ENCODE data around the gene NFAM1. TPM values are rescaled to one million over a fixed set of nuclear protein-coding genes. Genes with fewer than 3 reads are reported as not detected.

NFAM1 gene, protein sequence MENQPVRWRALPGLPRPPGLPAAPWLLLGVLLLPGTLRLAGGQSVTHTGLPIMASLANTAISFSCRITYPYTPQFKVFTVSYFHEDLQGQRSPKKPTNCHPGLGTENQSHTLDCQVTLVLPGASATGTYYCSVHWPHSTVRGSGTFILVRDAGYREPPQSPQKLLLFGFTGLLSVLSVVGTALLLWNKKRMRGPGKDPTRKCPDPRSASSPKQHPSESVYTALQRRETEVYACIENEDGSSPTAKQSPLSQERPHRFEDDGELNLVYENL
- polyA plus RNA-seq = 1.1 TPM

DNA sequence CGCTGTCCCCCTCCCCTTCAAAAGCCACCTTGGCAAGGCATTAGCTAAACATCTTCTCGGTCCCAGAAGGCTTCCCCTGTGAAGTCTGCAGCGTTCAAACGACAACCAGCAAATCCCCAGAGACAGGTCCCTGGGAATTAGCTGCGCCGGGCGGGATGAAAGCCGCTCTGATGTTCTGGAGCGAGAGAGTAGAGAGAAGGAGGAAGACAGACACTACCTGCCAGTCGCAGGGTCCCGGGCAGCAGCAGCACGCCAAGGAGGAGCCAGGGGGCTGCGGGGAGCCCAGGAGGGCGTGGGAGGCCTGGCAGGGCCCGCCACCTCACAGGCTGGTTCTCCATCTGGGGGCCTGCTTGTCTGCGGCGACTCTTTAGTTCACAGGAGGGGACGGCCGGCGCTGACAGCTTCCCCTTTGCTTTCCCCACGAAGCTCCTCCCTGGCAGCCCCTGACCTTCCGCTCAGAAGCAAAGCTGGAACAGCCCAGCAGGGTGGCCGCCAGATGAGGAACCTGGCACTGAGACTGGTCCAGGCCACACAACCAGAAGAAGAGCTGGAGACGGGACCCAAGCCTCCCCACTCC is at the start of gene NFAM1:
Gene NFAM1, minus strand, starts transcription at position 384 of the 577 bp plus-strand sequence. Its CDS starts 46 bp downstream, at position 338.
- Mint-ChIP-seq H3K9me3 (no peaks in the 10 kb centered on the region), H3K27ac (no peak within 1 kb of the TSS), H3K4me3 (peak within 1 kb of the TSS in 2 of 4 donors; percentile 66 to 79), H3K36me3 (no peaks in the 10 kb centered on the region), H3K4me1 (peaks cover 3 to 12% (median 6%) of the 10 kb centered on the region in 3 donors), H3K27me3 (peaks cover 51% of the 10 kb centered on the region)

DNA sequence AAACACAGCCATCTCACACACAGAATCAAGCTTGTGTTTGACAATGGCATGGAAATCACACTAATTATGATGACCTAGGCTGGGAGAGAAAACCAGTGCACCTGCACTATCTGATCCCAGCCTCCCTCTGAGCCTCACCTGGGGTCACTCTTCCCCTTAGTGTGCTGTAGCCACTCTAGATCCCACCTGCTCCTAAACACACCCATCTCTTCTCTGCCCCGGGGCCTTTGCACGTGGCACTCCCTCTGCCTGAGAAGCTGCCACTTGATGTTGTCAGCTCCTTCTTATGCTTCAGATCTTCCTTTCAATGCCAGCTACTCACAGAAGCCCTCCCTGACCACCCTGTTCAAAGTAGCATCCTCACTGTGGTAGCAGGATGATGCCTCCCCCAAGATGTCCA is 42.9 kb upstream of the NFAM1 start:
- peaks cover 2% of the 10 kb centered on the region for H3K36me3 Mint-ChIP-seq
- peaks cover 3 to 7% (median 5%) of the 10 kb centered on the region in 3 donors for H3K4me1 Mint-ChIP-seq
- H3K9me3 Mint-ChIP-seq = no peaks in the 10 kb centered on the region
- H3K4me3 Mint-ChIP-seq = no peak overlapping the region
- H3K27me3 Mint-ChIP-seq = no peaks in the 10 kb centered on the region
- peak overlapping the region in 1 of 3 donors; percentile 1 for H3K27ac Mint-ChIP-seq

DNA sequence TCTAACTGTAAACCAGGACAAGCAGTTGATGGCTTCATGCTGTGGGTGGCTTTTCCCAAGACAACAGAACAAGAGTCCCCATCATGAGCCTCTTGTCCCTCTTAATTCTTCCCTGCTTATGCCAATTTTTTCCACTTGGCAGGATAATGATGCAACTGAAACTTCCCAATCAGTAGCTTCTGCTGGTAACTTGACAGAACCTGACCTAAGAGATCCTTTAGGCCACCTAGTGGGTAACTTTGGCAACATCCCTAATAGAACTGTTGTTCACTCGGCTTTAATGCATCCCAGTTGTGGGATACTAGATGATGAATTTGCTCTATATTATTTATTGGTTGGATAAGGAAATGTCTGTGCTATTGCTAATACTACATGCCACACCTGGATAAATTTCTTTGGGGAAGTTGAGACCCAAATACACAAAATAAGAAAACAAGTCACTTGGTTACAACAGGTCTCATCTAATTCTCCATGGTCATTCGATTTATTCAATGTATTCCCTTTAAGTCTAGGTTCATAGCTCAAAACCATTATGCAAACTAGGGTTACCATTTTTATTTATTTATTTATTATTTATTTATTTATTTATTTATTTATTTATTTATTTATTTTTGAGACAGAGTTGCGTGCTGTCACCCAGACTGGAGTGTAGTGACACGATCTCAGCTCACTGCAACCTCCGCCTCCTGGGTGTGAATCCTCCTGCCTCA is 41.4 kb upstream of the NFAM1 start:
- H3K27ac Mint-ChIP-seq = peak overlapping the region in 1 of 3 donors; percentile 59
- peaks cover 2 to 7% (median 3%) of the 10 kb centered on the region in 3 donors for H3K4me1 Mint-ChIP-seq
- H3K4me3 Mint-ChIP-seq = no peak overlapping the region
- no peaks in the 10 kb centered on the region for H3K27me3 Mint-ChIP-seq
- no peaks in the 10 kb centered on the region for H3K9me3 Mint-ChIP-seq
- peaks cover 2% of the 10 kb centered on the region for H3K36me3 Mint-ChIP-seq

DNA sequence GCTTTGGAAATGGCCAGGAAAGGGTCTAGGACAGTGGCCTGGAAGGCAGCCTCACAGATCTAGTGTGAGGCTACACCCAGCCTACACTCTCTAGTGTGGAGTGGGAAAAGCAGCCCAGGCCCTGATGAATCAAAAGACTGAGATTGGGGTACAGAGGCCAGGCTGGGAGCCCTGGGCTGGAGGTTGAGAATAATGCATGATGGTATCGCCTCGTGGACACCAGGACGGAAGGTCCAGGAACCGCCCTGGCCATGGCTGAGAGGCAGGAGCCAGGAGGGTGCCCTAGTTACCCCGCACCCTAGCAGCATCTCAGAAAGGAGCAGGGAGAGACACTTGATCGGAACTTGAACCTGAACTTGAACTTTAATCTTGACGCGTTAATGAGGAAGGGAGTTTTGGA is 40.5 kb upstream of the NFAM1 start:
- Mint-ChIP-seq H3K9me3 (no peaks in the 10 kb centered on the region), H3K4me3 (no peak overlapping the region), H3K27me3 (no peaks in the 10 kb centered on the region), H3K27ac (no peak overlapping the region), H3K4me1 (peaks cover 0 to 3% (median 3%) of the 10 kb centered on the region in 3 donors), H3K36me3 (peaks cover 2% of the 10 kb centered on the region)

DNA sequence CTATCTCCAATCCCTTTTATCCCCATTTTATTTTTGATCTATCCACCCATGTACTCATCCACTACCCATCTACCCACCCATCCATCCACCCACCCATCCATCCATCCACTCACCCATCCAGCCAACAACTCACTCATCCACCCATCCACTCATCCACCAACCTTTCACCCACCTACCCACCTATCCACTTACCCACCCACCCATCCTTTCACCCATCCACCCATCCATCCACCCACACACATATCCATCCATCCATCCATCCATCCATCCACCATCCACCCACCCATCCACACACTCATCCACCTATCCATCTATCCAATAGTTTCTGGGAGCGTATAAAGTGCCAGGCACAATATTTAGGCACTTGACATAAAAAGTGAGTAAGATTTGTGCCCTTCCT is 39.2 kb upstream of the NFAM1 start:
- Mint-ChIP-seq H3K36me3 (peaks cover 2% of the 10 kb centered on the region), H3K27me3 (no peaks in the 10 kb centered on the region), H3K4me3 (no peak overlapping the region), H3K4me1 (peaks cover 0 to 3% (median 3%) of the 10 kb centered on the region in 3 donors), H3K9me3 (no peaks in the 10 kb centered on the region), H3K27ac (no peak overlapping the region)

DNA sequence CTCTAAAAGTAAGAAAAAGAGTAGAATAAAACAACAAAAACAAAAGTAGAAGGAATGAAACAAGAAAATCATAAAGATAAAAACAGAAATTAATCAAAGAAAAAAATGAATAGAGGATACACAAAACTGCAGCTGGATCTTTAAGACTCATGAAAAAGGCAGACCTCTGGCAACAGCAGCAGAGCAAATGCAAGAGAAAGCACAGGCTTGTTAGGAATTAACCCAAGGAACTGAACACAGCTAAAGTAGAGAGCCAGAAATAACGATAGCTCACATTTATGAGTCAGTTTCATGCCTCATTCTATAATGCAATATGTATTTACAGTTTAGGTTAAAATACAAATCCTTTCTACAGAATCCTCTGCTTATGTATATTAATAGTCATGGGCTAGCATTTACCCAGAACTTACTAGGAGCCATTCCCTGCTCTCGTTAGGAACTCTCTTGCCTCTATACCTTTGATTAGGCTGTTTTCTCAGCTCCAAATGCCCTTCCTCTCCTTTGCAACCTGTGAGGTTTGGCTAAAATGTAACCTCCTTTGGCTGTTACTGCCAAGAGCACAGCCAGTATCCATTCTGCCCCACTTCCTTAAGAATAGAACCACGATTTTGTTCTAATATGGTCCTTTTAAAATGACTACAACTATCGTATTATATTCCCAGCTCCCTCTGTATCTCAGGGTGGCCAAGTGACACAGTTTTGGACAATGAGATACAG is 38.3 kb upstream of the NFAM1 start:
- peaks cover 0 to 3% (median 3%) of the 10 kb centered on the region in 3 donors for H3K4me1 Mint-ChIP-seq
- H3K27me3 Mint-ChIP-seq = no peaks in the 10 kb centered on the region
- peaks cover 2% of the 10 kb centered on the region for H3K36me3 Mint-ChIP-seq
- peak overlapping the region in 1 of 3 donors; percentile 32 for H3K27ac Mint-ChIP-seq
- H3K4me3 Mint-ChIP-seq = no peak overlapping the region
- H3K9me3 Mint-ChIP-seq = no peaks in the 10 kb centered on the region

DNA sequence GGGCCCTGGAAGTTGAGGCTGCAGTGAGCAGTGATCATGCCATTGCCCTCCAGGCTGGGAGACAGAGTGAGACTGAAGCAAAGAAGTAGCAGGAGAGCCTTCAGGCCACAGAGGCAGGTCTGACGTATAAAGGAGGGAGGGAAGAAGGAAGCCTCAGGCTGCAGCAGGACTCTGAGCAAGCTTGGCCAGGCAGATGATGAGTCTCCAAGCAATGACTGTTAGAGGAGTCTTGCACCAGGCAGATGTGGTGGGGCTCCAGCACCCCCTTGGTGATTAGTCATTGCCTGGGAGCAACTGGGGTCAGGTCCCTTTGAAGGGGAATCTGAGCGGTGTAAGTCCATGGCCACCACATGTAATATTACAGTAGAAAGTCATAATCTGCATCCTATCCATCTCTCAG is 36.6 kb upstream of the NFAM1 start:
- no peak overlapping the region for H3K27ac Mint-ChIP-seq
- peaks cover 2% of the 10 kb centered on the region for H3K27me3 Mint-ChIP-seq
- H3K4me1 Mint-ChIP-seq = peaks cover 0 to 3% (median 3%) of the 10 kb centered on the region in 3 donors
- no peaks in the 10 kb centered on the region for H3K36me3 Mint-ChIP-seq
- no peaks in the 10 kb centered on the region for H3K9me3 Mint-ChIP-seq
- no peak overlapping the region for H3K4me3 Mint-ChIP-seq

DNA sequence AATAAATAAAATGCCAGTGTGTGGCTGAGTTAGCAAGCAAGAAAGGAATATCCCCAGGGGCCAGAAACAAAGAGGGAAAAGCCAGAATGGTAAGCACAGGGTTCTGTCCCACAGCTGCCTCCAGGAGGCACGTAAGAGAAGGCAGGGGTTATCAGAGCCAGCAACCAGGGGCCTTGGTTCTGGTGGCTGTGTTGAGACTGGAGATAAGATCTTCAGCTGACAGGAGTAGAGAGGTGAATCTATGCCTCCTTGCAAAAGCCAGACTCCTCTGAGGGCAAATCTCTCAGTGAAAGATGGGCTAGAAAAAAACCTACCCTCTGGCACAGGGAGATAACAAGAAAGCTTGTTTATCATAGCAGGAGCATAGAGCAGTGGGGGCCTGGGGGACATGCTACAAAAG is 29.8 kb upstream of the NFAM1 start:
- Mint-ChIP-seq H3K27ac (no peak overlapping the region), H3K27me3 (peaks cover 24% of the 10 kb centered on the region), H3K9me3 (no peaks in the 10 kb centered on the region), H3K4me1 (peaks cover 0 to 8% (median 4%) of the 10 kb centered on the region in 3 donors), H3K36me3 (peaks cover 3% of the 10 kb centered on the region), H3K4me3 (no peak overlapping the region)

DNA sequence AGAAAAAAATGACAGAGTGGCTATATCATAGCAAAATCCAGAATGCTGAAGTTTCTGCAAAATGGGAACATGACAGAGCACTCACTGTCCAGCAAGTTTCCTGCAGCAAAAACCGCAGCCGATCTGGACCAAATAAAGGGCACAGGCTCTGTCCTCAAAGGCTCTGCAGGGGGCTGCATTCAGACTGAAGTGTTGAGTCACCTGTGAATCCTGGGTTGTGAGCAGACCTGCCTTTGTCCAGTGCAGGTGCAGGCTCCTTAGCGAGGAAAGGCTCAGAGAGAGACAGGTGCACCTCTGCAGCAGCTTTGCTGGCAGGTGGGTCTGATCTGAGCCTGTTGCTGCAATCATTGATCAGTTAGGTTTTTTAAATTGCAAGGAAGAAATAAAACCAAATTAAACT is 29.3 kb upstream of the NFAM1 start:
- Mint-ChIP-seq H3K27me3 (peaks cover 24% of the 10 kb centered on the region), H3K4me3 (no peak overlapping the region), H3K36me3 (peaks cover 3% of the 10 kb centered on the region), H3K4me1 (peaks cover 0 to 8% (median 4%) of the 10 kb centered on the region in 3 donors), H3K27ac (no peak overlapping the region), H3K9me3 (peaks cover 0 to under 1% (median 0%) of the 10 kb centered on the region in 3 donors)

DNA sequence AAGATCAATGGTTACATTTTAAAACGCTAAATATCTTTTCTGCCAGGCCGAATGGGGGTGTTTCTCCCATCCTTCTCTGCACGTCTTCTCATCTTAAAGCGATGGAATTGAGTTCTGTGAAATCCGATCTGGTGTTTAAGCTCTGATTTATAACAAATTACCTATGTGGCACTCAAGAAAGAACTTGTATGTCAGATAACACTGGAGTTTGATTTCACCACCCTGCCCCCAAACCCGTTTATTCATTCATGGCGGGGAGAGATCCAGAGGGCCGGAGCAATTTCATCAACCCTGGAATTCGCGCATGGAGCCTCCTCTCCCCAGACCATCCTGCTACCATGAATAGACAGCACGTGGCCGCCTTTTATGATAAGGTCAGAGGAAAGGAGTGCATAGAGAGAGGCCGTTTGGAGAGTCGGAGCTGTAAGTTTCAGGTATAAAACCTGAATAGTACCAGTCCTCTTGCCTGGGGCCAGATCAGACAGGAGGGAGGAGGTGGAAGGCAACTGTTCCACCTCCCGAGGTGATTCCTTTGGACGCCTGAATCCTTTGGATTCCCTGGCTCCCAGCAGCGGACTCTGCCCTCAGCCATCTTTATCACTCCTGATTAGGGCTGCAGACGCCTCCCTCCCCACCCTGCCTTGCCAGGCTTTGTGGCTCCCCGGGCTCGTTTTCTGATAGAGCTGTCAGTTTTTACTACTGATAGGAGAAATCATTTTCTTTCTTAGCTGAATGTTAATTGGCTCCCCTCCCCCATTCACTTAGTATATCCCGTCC is 27.3 kb upstream of the NFAM1 start:
- no peak overlapping the region for H3K27ac Mint-ChIP-seq
- H3K9me3 Mint-ChIP-seq = peaks cover 0 to 2% (median 0%) of the 10 kb centered on the region in 3 donors
- H3K4me1 Mint-ChIP-seq = peaks cover 0 to 8% (median 4%) of the 10 kb centered on the region in 3 donors
- H3K4me3 Mint-ChIP-seq = peak overlapping the region in 1 of 4 donors; percentile 60
- H3K36me3 Mint-ChIP-seq = peaks cover 3% of the 10 kb centered on the region
- H3K27me3 Mint-ChIP-seq = peaks cover 21% of the 10 kb centered on the region

DNA sequence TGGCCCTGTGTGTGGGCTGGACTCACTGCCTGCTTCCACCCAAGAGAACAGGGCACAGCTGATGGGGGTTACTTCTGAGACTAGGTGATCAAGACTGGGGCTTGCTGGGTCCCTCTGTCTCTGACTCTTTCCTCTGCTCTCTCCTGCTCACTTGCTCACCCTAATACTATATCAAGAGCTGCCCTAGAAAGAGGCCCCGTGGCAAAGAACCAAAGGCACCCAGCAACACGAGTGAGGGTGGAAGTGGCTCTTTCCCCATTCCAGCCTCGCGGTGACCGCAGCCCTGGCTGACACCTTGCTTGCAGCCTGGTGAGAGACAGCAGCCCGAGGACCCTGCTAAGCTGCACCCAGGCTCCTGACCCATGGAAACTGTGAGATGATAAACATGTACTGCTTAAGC is 20.7 kb upstream of the NFAM1 start:
- no peak overlapping the region for H3K4me3 Mint-ChIP-seq
- peaks cover 0 to 1% (median 0%) of the 10 kb centered on the region in 3 donors for H3K4me1 Mint-ChIP-seq
- peaks cover 3% of the 10 kb centered on the region for H3K27me3 Mint-ChIP-seq
- no peaks in the 10 kb centered on the region for H3K36me3 Mint-ChIP-seq
- peak overlapping the region in 1 of 3 donors; percentile 64 for H3K27ac Mint-ChIP-seq
- peaks cover 0 to 2% (median 0%) of the 10 kb centered on the region in 3 donors for H3K9me3 Mint-ChIP-seq

DNA sequence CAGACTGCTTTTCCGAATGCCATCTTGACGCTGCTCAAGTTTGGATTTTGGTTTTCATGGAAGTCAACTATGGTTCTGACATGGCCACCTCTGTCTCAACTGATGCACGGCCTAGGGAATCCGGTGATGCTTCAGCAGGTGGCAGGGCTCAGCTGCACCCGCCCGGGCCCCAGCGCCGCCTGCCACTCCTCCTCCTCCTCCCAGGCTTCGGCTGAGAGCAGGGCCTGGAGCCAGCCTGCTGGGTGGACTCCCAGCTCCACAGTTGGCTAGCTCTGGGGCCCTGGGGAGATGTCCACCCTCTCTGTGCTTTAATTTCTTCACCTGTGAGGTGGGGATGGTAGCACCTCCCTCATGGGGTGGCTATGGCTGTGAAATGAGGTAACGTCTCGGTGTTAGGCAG is 20.3 kb upstream of the NFAM1 start:
- Mint-ChIP-seq H3K4me1 (no peaks in the 10 kb centered on the region), H3K9me3 (peaks cover 0 to 2% (median 0%) of the 10 kb centered on the region in 3 donors), H3K4me3 (no peak overlapping the region), H3K27ac (peak overlapping the region in 1 of 3 donors; percentile 64), H3K27me3 (peaks cover 2% of the 10 kb centered on the region), H3K36me3 (no peaks in the 10 kb centered on the region)

DNA sequence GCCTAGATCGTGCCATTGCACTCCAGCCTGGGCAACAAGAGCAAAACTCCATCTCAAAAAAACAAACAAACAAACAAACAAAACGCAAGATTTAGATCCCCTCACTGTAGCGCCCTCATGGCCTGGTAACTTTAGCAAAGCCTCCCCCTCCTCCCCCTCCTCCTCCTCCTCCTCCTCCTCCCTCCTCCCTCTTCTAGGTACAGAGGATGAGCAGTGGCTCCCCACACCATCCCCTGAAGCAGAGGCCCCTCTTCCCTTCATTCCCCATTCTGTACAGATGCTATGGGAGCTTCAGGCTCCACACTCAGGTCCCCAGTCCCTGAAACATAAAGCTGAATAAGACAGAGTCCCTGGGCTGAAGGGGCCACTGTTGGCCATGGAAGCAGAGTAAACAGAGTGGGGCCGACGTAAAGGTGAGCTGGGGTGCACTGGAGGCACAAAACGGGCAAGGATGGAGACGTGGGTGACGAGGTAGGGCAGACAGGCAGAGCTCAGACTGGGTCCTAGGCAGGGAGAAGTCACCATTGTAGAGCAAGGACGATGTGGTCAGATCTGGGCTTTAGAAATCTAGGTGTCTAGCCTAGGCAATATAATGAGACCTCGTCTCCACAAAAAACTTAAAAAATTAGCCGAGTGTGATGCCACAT is 19.4 kb upstream of the NFAM1 start:
- Mint-ChIP-seq H3K27ac (no peak overlapping the region), H3K27me3 (peaks cover 5% of the 10 kb centered on the region), H3K36me3 (no peaks in the 10 kb centered on the region), H3K9me3 (peaks cover 0 to 2% (median 0%) of the 10 kb centered on the region in 3 donors), H3K4me1 (no peaks in the 10 kb centered on the region), H3K4me3 (no peak overlapping the region)

DNA sequence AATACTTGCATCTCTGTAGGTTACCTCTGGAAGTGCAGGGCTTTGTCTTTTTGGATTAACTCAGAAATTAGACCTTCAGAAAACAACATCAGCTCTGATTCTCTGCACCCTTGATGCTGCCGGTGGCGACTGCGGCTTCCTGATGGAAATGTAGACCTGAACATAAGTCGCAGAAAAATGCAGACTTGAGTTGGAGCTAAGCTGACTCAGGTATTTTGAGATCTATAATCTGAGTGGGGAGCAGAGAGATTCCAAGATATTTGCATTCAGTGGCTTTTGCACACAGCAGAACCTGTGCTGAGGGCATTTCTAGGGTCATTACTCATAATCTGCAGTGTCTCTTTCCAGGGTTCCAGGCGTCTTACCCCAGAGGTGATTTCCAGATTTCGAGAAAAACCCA is 18.7 kb upstream of the NFAM1 start:
- H3K27ac Mint-ChIP-seq = no peak overlapping the region
- no peaks in the 10 kb centered on the region for H3K9me3 Mint-ChIP-seq
- H3K4me3 Mint-ChIP-seq = no peak overlapping the region
- H3K4me1 Mint-ChIP-seq = no peaks in the 10 kb centered on the region
- no peaks in the 10 kb centered on the region for H3K36me3 Mint-ChIP-seq
- peaks cover 5% of the 10 kb centered on the region for H3K27me3 Mint-ChIP-seq
